ENCODE data around the gene UBE2D2.

UBE2D2 gene

DNA sequence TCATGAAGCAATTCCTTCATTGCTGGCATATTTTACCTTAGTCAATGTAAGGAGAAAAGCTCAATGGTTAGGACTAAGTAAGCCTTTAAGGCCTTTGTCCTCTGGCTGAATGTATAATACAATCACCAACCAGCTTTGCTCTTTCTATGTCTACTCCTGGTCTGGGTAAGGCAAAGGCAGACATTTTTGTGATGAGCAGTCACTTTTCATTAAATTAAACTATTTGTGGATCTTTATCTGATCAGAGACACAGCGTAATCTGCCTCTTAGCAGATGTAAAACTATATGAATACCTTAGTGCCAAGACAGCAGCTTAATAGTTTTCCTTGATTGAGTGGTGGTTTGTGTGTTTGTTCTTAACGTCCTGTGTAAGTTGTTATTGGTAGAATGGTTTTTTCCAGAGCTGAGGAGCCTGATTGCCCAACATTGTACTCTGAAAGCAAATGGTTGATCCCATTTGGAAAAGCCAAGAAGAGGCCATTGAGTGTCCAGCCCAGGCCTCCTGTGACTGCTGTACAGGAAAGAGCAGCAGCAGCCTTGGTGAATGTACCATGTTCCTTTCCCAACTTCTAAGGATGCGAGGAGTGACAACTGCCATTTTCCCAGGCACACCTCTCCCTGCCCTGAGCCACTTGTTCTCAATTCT, 70.5 kb downstream of the UBE2D2 start:
- Histone ChIP-seq H3K9ac (ENCODE audit: low read length) (no peak overlapping the region), H3K27ac (ENCODE audit: low read depth, low read length, poor library complexity, severe bottlenecking) (no peak overlapping the region), H3F3A (ENCODE audit: insufficient read depth, low read length) (0 out of 2 replicates have a peak, but pooled peaks cover 3% of the 10 kb centered on the region), H3K9me3 (ENCODE audit: low read length) (no peaks in the 10 kb centered on the region), H3K4me3 (ENCODE audit: low read depth, low read length, poor library complexity, severe bottlenecking) (no peak overlapping the region), H2AFZ (ENCODE audit: low read length) (no peak overlapping the region), H3K4me2 (ENCODE audit: low read length) (no peak overlapping the region), H3K36me3 (ENCODE audit: insufficient read depth, low read length) (peaks cover 24% of the 10 kb centered on the region; the same call in 1 of the 2 replicates), H3K27me3 (ENCODE audit: insufficient read depth, low read length) (no peaks in the 10 kb centered on the region), H3K9me2 (ENCODE audit: low read depth, low read length) (no peaks in the 10 kb centered on the region), H4K20me1 (ENCODE audit: insufficient read depth, low read length) (no peaks in the 10 kb centered on the region), H3K4me1 (ENCODE audit: insufficient read depth, low read length, severe bottlenecking) (peaks cover 36% of the 10 kb centered on the region), H3K79me2 (ENCODE audit: insufficient read depth, low read length) (no peaks in the 10 kb centered on the region)
- no peak for TF ChIP-seq EZH2 (IDR thresholded peaks at IDR 0.05; ENCODE audit: borderline replicate concordance, low read length)
- no peak for TF ChIP-seq CTCF (IDR thresholded peaks at IDR 0.05; ENCODE audit: low read length)

DNA sequence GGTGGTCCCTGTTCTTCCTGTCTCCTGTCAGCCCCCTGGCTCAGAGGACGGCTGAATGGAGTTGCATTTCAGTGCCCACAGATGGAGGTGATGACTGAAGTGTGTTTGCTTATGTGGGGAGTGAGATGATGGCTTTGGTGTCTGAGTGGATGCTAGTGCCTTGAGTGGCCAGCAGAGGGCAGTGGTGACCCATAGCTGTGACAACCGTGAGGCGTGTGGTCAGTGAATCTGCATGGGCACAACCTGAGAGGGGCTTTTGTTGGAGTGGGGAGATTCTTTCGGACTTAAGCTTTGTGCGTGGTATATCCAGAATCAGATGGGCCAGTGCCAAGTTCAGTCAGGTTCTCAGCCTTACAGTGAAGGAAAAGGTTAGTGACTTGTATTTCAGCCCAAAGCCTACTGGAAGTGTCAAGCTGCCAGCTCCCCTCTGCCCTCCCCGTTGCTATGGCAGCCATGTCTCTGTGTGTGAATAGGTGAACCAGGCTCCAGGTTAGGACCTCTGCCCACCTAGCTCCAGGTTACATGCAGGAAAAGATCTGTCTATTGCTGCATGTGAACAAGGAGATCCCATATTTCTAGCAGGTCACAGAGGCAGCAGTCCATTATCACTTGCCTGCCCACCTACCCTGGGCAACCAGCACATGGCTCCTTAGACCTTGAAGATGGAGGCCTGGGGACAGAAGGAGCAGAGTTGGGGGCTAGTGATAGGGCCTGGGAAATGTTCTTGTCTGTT, 72.3 kb downstream of the UBE2D2 start:
- Histone ChIP-seq H3K4me2 (ENCODE audit: low read length) (no peak overlapping the region), H3K27ac (ENCODE audit: low read depth, low read length, poor library complexity, severe bottlenecking) (peak overlapping the region; percentile 98), H3F3A (ENCODE audit: insufficient read depth, low read length) (0 out of 2 replicates have a peak, but pooled peaks cover 6% of the 10 kb centered on the region), H3K4me3 (ENCODE audit: low read depth, low read length, poor library complexity, severe bottlenecking) (no peak overlapping the region), H3K79me2 (ENCODE audit: insufficient read depth, low read length) (no peaks in the 10 kb centered on the region), H4K20me1 (ENCODE audit: insufficient read depth, low read length) (no peaks in the 10 kb centered on the region), H3K9ac (ENCODE audit: low read length) (peak overlapping the region; percentile 20; the same call in 1 of the 2 replicates), H3K9me2 (ENCODE audit: low read depth, low read length) (no peaks in the 10 kb centered on the region), H3K27me3 (ENCODE audit: insufficient read depth, low read length) (no peaks in the 10 kb centered on the region), H2AFZ (ENCODE audit: low read length) (no peak overlapping the region), H3K4me1 (ENCODE audit: insufficient read depth, low read length, severe bottlenecking) (peaks cover 54% of the 10 kb centered on the region), H3K9me3 (ENCODE audit: low read length) (no peaks in the 10 kb centered on the region), H3K36me3 (ENCODE audit: insufficient read depth, low read length) (peaks cover 8% of the 10 kb centered on the region; the same call in 1 of the 2 replicates)
- TF ChIP-seq CTCF (IDR thresholded peaks at IDR 0.05; ENCODE audit: low read length) (peak; percentile 98), EZH2 (IDR thresholded peaks at IDR 0.05; ENCODE audit: borderline replicate concordance, low read length) (no peak)

- Histone ChIP-seq H3K27ac (ENCODE audit: low read depth, low read length, poor library complexity, severe bottlenecking) (peak overlapping the region; percentile 98), H3K9ac (ENCODE audit: low read length) (peak overlapping the region; percentile 20; the same call in 1 of the 2 replicates), H3K27me3 (ENCODE audit: insufficient read depth, low read length) (no peaks in the 10 kb centered on the region), H3F3A (ENCODE audit: insufficient read depth, low read length) (0 out of 2 replicates have a peak, but pooled peaks cover 6% of the 10 kb centered on the region), H2AFZ (ENCODE audit: low read length) (no peak overlapping the region), H3K4me2 (ENCODE audit: low read length) (no peak overlapping the region), H3K79me2 (ENCODE audit: insufficient read depth, low read length) (no peaks in the 10 kb centered on the region), H3K9me2 (ENCODE audit: low read depth, low read length) (no peaks in the 10 kb centered on the region), H3K9me3 (ENCODE audit: low read length) (no peaks in the 10 kb centered on the region), H3K4me3 (ENCODE audit: low read depth, low read length, poor library complexity, severe bottlenecking) (no peak overlapping the region), H3K36me3 (ENCODE audit: insufficient read depth, low read length) (peaks cover 4% of the 10 kb centered on the region; the same call in 1 of the 2 replicates), H4K20me1 (ENCODE audit: insufficient read depth, low read length) (no peaks in the 10 kb centered on the region), H3K4me1 (ENCODE audit: insufficient read depth, low read length, severe bottlenecking) (peaks cover 59% of the 10 kb centered on the region)
- no peak for TF ChIP-seq CTCF (IDR thresholded peaks at IDR 0.05; ENCODE audit: low read length)
- TF ChIP-seq EZH2 (IDR thresholded peaks at IDR 0.05; ENCODE audit: borderline replicate concordance, low read length), result no peak
Measured at GRCh38 chr5:139634028-139634325, 72.8 kb downstream of the UBE2D2 start.
